RWPE2 (cell line): ENCODE measurements around the gene NBL1.

ENCODE experiments used
- ATAC-seq: fragments of 200-7000 bp; cut with Tn5 transposase; 3 replicates; pipeline ENCODE4 v1.9.1; 2021; ENCODE audit warnings: low read depth
- DNase-seq: peaks from one replicate; pipeline ENCODE4 v3.0.0-alpha.2; 2020; ENCODE audit warnings: low spot score
- H3K27ac ChIP-seq: fragments of 450-650 bp; 2 replicates; pipeline ENCODE4 v1.5.1; 2017; ENCODE audit warnings: mild to moderate bottlenecking; ENCODE audit not compliant: poor library complexity, severe bottlenecking
- H3K27me3 ChIP-seq: fragments of 250-450 bp; sonication (Bioruptor Pico); 2 replicates; pipeline ENCODE4 v1.5.1; 2021; ENCODE audit warnings: mild to moderate bottlenecking, moderate library complexity; ENCODE audit not compliant: insufficient read depth, poor library complexity, severe bottlenecking
- H3K36me3 ChIP-seq: fragments of 250-450 bp; sonication (Bioruptor Pico); 2 replicates; pipeline ENCODE4 v1.5.1; 2020; ENCODE audit warnings: low read depth, mild to moderate bottlenecking, moderate library complexity
- H3K4me1 ChIP-seq: fragments of 250-450 bp; sonication (Bioruptor Pico); 2 replicates; pipeline ENCODE4 v1.5.1; 2021; ENCODE audit warnings: mild to moderate bottlenecking, moderate library complexity; ENCODE audit not compliant: insufficient read depth, poor library complexity, severe bottlenecking
- H3K4me3 ChIP-seq: fragments of 250-450 bp; sonication (Bioruptor Pico); 2 replicates; pipeline ENCODE4 v1.5.1; 2021; ENCODE audit warnings: mild to moderate bottlenecking, moderate library complexity; ENCODE audit not compliant: severe bottlenecking
- H3K9me3 ChIP-seq: fragments of 250-450 bp; sonication (Bioruptor Pico); 2 replicates; pipeline ENCODE4 v1.5.1; 2021; ENCODE audit warnings: mild to moderate bottlenecking, moderate library complexity; ENCODE audit not compliant: severe bottlenecking
- CTCF ChIP-seq: fragments of 450-650 bp; IDR thresholded peaks from one replicate; pipeline ENCODE4 v1.5.1; 2017; ENCODE audit warnings: mild to moderate bottlenecking, moderate library complexity; ENCODE audit not compliant: poor library complexity, severe bottlenecking

NBL1 gene

GRCh38 chr1:19599810-19600209 is 44.3 kb upstream of the NBL1 start:
- no peak overlapping the region for H3K27ac ChIP-seq
- no peak for ATAC-seq
- H3K36me3 ChIP-seq = peaks cover 37% of the 10 kb centered on the region
- DNase-seq = no peak
- no peak for TF ChIP-seq CTCF
- H3K9me3 ChIP-seq = no peaks in the 10 kb centered on the region
- H3K4me1 ChIP-seq = peaks cover 8% of the 10 kb centered on the region
- no peaks in the 10 kb centered on the region for H3K27me3 ChIP-seq
- no peak overlapping the region for H3K4me3 ChIP-seq

GRCh38 chr1:19602486-19602885 is 41.6 kb upstream of the NBL1 start:
- no peaks in the 10 kb centered on the region for H3K27me3 ChIP-seq
- ATAC-seq (no peak), DNase-seq (no peak)
- no peak overlapping the region for H3K4me3 ChIP-seq
- H3K36me3 ChIP-seq = peaks cover 41% of the 10 kb centered on the region
- H3K9me3 ChIP-seq = no peaks in the 10 kb centered on the region
- TF ChIP-seq CTCF = no peak
- H3K27ac ChIP-seq = no peak overlapping the region
- H3K4me1 ChIP-seq = peaks cover 4% of the 10 kb centered on the region

GRCh38 chr1:19605967-19606366 is 38.1 kb upstream of the NBL1 start:
- no peak for DNase-seq

DNA sequence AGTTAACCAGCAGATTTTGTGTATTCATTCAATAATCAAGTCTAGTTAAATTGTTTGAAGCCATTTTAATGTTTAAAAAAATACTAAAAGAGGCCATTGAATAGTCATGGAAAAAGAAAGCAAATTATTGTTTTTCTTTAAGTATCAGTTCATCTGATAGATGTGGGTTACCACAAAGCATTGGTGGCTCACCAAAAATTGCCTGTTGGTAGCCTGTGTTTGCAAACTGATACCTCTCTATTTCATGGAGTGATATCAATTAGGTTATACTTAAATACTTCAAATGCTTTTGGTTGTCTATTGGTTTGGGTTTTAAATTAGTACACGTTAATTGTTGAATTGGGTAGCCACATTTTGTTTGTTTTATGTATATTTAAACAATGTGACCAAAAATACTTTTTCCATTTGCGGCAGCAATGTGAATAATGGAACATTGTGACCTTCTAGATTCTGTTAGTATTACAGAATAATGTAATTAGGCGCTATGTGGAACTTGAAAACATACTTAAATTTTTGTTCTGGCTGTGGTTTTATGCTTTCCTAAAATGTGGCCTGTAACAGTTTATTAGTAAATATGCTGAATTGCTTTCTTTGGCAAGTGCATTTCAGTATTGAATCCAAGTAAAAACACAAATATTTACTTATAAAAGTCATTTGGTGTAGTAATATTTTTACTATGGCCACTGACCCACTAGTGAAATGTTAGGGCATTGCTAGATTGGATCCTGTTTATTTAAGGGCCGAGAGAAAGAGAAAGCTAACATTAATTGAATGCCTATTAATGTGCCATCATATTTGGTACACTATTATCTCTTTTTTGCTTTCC is 37.1 kb upstream of the NBL1 start:
- H3K4me3 ChIP-seq = no peak overlapping the region
- no peak for DNase-seq
- TF ChIP-seq CTCF = no peak
- no peaks in the 10 kb centered on the region for H3K4me1 ChIP-seq
- ATAC-seq = no peak
- peaks cover 11% of the 10 kb centered on the region; the same call in 1 of the 2 replicates for H3K36me3 ChIP-seq
- no peak overlapping the region for H3K27ac ChIP-seq
- H3K9me3 ChIP-seq = no peaks in the 10 kb centered on the region
- no peaks in the 10 kb centered on the region for H3K27me3 ChIP-seq

More at GRCh38 chr1:19605967-19606366, 38.1 kb upstream of the NBL1 start:
- no peak for ATAC-seq
- H3K27ac ChIP-seq = no peak overlapping the region
- H3K36me3 ChIP-seq = peaks cover 20% of the 10 kb centered on the region
- no peaks in the 10 kb centered on the region for H3K9me3 ChIP-seq
- H3K4me3 ChIP-seq = no peak overlapping the region
- H3K4me1 ChIP-seq = no peaks in the 10 kb centered on the region
- no peaks in the 10 kb centered on the region for H3K27me3 ChIP-seq
- TF ChIP-seq CTCF = no peak

- Histone ChIP-seq H3K9me3 (no peaks in the 10 kb centered on the region), H3K36me3 (peaks cover 7% of the 10 kb centered on the region; the same call in 1 of the 2 replicates), H3K4me3 (no peak overlapping the region), H3K27ac (no peak overlapping the region), H3K27me3 (no peaks in the 10 kb centered on the region), H3K4me1 (no peaks in the 10 kb centered on the region)
- ATAC-seq (no peak), DNase-seq (no peak)
- TF ChIP-seq CTCF = no peak
Measured at GRCh38 chr1:19608232-19608631, 35.9 kb upstream of the NBL1 start.
